NCI-H1417 (cell line): Measurements from ENCODE around the gene ADAMTS12.

Experiments
- DNase-seq, 3 experiments: peaks; one replicate each; lab custom pipeline; 2025; lab: John Stamatoyannopoulos, UW

ADAMTS12 gene

DNA sequence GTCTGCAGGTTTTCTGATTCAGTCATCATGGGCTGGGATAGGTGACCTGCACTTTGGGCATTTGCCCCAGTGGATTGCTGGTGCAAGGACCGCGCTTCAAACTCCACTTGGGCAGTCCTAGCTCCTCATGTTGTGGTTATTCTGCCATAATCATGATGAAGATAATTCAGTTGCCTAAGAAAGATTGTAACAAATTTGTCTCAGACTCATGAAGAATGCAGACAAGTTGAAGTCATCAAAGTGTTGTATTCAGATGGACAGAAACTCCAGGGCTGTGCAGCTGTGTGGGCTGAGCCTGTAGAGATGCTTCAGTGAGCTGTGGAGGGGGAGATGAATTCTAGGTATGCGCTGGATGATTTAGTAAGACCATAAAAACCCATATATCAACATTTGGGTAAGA, 412.5 kb downstream of the ADAMTS12 start:
- DNase-seq = no peak

DNA sequence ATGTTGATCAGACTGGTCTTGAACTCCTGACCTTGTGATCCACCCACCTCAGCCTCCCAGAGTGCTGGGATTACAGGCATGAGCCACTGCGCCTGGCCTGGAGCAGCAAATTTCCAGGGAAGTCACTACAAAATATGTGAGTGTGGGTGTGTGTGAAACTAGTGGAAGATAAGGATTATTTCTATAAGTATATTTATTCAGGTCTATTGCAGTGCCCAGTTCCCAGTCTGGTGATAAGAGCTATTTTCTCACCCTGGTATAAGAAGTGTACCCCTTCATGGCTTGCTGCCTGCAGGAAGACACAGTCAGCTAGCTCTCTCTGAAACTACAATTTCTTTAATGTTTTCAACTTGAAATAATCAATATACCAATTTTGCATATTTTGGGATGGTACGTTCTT, 414.0 kb downstream of the ADAMTS12 start:
- DNase-seq = no peak

DNA sequence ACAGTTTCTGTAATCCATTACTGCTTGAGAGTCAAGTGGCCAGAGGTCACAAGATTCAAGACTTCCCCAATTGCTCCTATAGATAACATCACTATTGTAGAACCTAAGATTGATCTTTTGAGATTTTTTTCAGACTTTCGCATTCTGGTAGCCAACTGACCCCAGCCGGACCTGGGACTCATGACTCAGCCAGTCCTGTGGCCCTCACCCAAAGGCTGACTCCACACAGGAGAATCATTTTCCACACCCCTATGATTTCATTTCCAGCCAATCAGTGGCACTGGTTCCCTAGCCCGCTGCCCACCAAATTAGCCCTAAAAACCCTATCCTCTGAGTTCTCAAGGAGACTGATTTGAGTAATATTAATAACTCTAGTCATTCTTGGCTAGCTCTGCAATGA, 414.8 kb downstream of the ADAMTS12 start:
- no peak for DNase-seq

DNA sequence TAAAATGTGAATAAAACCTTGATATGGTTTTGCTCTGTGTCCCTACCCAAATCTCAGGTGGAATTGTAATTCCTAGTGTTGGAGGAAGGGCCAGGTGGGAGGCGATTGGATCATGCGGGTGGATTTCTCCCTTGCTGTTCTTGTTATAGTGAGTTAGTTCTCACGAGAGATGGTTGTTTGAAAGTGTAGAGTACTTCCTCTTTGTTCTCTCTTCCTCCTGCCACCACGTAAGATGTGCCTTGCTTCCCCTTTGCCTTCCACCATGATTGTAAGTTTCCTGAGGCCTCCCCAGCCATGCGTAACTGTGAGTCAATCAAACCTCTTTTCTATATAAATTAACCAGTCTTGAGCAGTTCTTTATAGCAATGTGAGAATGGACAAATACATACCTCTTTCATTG, 416.1 kb downstream of the ADAMTS12 start:
- no peak for DNase-seq

DNA sequence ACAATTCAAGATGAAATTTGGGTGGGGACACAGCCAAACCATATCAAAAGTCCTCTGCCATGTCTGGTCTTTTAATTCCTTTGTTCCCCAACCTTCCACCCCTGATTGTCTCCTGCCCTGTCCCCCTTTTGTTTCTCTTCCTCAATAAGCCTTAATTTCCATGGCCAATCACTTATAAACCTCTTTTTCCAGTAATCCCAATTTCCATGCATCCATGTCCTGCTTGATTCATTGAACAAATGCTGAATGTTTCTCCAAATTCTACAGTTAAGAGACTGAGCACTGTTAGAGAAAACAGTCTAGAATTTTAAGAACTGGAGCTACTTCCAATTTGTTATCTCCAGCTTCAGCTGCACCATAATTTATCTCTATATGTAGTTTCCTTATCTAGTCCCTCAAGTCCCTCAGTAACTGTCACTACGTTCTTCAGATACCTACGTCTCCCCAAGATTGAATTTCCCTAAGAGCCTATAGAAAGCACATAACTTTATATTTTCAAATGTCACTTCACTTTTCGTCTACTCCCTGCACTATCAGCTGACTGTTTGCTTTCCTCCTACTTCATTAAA, 416.8 kb downstream of the ADAMTS12 start:
- no peak for DNase-seq

DNA sequence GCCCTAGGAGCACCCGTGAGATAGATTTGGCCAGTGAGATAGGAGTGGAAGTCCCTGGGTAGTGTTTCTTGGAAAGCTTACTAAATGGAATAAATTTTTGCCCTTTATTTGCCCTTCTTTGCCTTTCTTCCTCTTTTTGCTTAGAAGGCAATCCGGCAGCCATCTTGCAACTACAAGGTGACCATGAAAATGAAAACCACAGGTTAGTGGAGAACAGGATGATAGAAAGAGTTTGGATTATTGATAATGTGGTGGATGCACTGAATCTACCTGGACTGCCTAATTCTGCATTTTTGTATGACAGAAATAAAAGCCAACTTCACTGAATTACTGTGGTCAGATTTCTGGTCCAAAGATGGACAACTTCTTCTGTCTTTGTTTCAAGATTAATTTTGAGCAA, 417.8 kb downstream of the ADAMTS12 start:
- no peak for DNase-seq
